HepG2 (cell line): Measurements from ENCODE around the gene GDPGP1. TPM values are rescaled to one million over a fixed set of nuclear protein-coding genes. Genes with fewer than 3 reads are reported as not detected.
A peak's percentile ranks its signal among the peaks of the same experiment; 100 is the strongest.

ENCODE experiments used
- ATAD3A ChIP-seq: sonication (generic); formaldehyde crosslinking; IDR thresholded peaks from 2 replicates; pipeline ENCODE4 v1.4.0; 2020; ENCODE audit warnings: missing genetic modification reagents
- ATRX ChIP-seq: sonication (generic); formaldehyde crosslinking; IDR thresholded peaks from 2 replicates; pipeline ENCODE4 v1.4.0; 2020; ENCODE audit warnings: missing genetic modification reagents, borderline replicate concordance
- CAMTA2 ChIP-seq: sonication (generic); formaldehyde crosslinking; IDR thresholded peaks from 2 replicates; pipeline ENCODE4 v1.4.0; 2020; ENCODE audit warnings: mild to moderate bottlenecking, missing genetic modification reagents, borderline replicate concordance
- ELF4 ChIP-seq: sonication (generic); formaldehyde crosslinking; IDR thresholded peaks from 2 replicates; pipeline ENCODE4 v1.5.0; 2020; ENCODE audit warnings: missing genetic modification reagents, mild to moderate bottlenecking, moderate library complexity, borderline replicate concordance
- ESRRA ChIP-seq: sonication (generic); formaldehyde crosslinking; IDR thresholded peaks from 2 replicates; pipeline ENCODE4 v1.5.1; 2020; ENCODE audit warnings: mild to moderate bottlenecking, low read depth, missing genetic modification reagents
- FOXK1 ChIP-seq: sonication (generic); formaldehyde crosslinking; IDR thresholded peaks from 2 replicates; pipeline ENCODE4 v1.4.0; 2020; ENCODE audit warnings: low read depth, missing genetic modification reagents, borderline replicate concordance
- KLF16 ChIP-seq, 2 experiments: sonication (generic) in 1 of 2; formaldehyde crosslinking in 1 of 2; IDR thresholded peaks; 2 replicates each; pipeline versions ENCODE4 v1.6.1 to v1.8.0; 2016 to 2023; ENCODE audit warnings: missing genetic modification reagents in 2 of 2, missing compliant biosample characterization in 1 of 2
- MTF1 ChIP-seq: sonication (generic); formaldehyde crosslinking; IDR thresholded peaks from 2 replicates; pipeline ENCODE4 v1.5.0; 2020; ENCODE audit warnings: missing genetic modification reagents
- NCOA1 ChIP-seq: sonication (generic); formaldehyde crosslinking; IDR thresholded peaks from 2 replicates; pipeline ENCODE4 v1.9.0; 2021; ENCODE audit warnings: missing genetic modification reagents
- NR1H2 ChIP-seq: sonication (generic); formaldehyde crosslinking; IDR thresholded peaks from 2 replicates; pipeline ENCODE4 v1.8.1; 2022; ENCODE audit warnings: low read depth, missing genetic modification reagents, borderline replicate concordance
- PHF20 ChIP-seq: sonication (generic); formaldehyde crosslinking; IDR thresholded peaks from 2 replicates; pipeline ENCODE4 v1.5.0; 2020; ENCODE audit warnings: mild to moderate bottlenecking, missing genetic modification reagents
- SATB2 ChIP-seq: sonication (generic); formaldehyde crosslinking; IDR thresholded peaks from 2 replicates; pipeline ENCODE4 v1.5.0; 2020; ENCODE audit warnings: missing genetic modification reagents
- SPEN ChIP-seq: sonication (generic); formaldehyde crosslinking; IDR thresholded peaks from 2 replicates; pipeline ENCODE4 v1.5.1; 2020; ENCODE audit warnings: low read depth, mild to moderate bottlenecking, missing genetic modification reagents
- ZNF124 ChIP-seq: sonication (generic); formaldehyde crosslinking; IDR thresholded peaks from 2 replicates; pipeline ENCODE4 v1.4.0; 2020; ENCODE audit warnings: missing genetic modification reagents
- ZNF142 ChIP-seq: sonication (generic); formaldehyde crosslinking; IDR thresholded peaks from 2 replicates; pipeline ENCODE4 v1.4.0; 2020; ENCODE audit warnings: missing genetic modification reagents
- ZNF20 ChIP-seq: sonication (generic); formaldehyde crosslinking; IDR thresholded peaks from 2 replicates; pipeline ENCODE4 v1.4.0; 2020; ENCODE audit warnings: mild to moderate bottlenecking, moderate library complexity, missing genetic modification reagents
- ZNF292 ChIP-seq: sonication (generic); formaldehyde crosslinking; IDR thresholded peaks from 2 replicates; pipeline ENCODE4 v1.8.1; 2022; ENCODE audit warnings: mild to moderate bottlenecking, low read depth, missing genetic modification reagents, borderline replicate concordance
- ZSCAN9 ChIP-seq: IDR thresholded peaks from 2 replicates; pipeline ENCODE4 v1.6.1; 2016; ENCODE audit warnings: borderline replicate concordance
- polyA plus RNA-seq, 8 experiments: library from polyadenylated mRNA; depleted of rRNA in 3 of 8; stranded (reverse) in 7 of 8; unstranded in 1 of 8; fragments of >200 nt; fragmentation: Illumina TruSeq in 4 of 8; extraction: Trizol in 4 of 8; gene quantifications; 2 replicates each; pipeline versions ENCODE4 v1.2.1 to v1.2.3, GENCODE V29; 2011 to 2016; ENCODE audit warnings: low read depth in 4 of 8, missing spikeins in 1 of 8, mixed read lengths in 1 of 8; ENCODE audit not compliant: insufficient read depth in 1 of 8
- total RNA-seq, 5 experiments: library from RNA; depleted of rRNA; stranded (reverse); fragments of >200 nt; fragmentation: Illumina TruSeq; extraction: Trizol; gene quantifications; 2 replicates each; pipeline ENCODE4 v1.2.3, GENCODE V29; 2016; ENCODE audit warnings: low read depth in 1 of 5
- TF ChIP-seq, protein P1 (sequence below), 2 experiments: sonication (generic) in 1 of 2; formaldehyde crosslinking in 1 of 2; IDR thresholded peaks; 2 replicates each; pipeline versions ENCODE4 v1.4.0 to v1.6.1; 2016 to 2020; ENCODE audit warnings: borderline replicate concordance in 1 of 2, low read depth in 1 of 2, mild to moderate bottlenecking in 1 of 2, missing genetic modification reagents in 1 of 2

GDPGP1 gene
- total and polyA plus RNA-seq, 2 of the 13 experiments (the other 11 are each of a cell fraction or from before 2014, with no cell fraction given): 1.5 to 4.3 TPM

DNA sequence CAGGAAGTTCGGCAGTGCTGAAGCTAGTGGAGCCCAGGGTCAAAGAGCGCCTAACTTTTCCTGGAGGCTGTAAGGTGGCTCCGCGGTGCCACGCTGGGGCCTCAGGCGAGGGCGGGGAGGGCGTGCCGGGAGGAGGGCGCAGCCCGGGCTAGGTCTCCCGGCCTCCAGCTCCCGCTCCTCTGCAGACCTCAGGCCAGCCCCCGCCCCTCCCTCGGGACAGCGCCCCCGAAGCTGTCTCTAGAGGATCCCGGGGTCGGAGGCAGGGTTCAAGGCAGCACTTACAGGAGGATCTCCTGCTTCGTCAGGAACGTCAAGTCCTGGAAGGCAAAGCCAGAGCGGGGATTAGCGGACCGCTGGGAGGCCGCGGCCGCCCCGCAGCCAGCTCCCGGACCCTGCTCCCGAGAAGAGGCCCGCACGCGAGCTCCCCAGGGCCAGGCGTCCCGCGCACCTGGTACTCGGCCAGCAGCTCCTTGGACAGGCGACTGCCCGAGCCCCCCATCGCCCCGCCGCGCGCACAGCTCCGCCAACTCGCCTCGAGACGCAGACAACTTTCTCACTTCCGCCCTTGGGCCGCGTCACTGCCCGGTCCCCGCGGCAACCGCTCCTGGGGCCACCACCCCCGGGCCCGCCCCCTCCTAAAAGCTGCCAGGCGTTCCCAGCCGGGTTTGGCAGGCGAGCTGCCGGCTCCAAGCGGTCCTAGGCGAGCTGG lies 468 bp upstream of the GDPGP1 start, which contains the start of gene CIB1 (continued):
- peak; percentile 43; the same call in 1 of the 2 replicates for TF ChIP-seq ZNF142 (CRISPR knock-in tag)
- no peak; a peak in 1 of 4 replicates for TF ChIP-seq KLF16 (CRISPR knock-in tag; IDR thresholded peaks at IDR 0.05)
- TF ChIP-seq, protein P1, sequence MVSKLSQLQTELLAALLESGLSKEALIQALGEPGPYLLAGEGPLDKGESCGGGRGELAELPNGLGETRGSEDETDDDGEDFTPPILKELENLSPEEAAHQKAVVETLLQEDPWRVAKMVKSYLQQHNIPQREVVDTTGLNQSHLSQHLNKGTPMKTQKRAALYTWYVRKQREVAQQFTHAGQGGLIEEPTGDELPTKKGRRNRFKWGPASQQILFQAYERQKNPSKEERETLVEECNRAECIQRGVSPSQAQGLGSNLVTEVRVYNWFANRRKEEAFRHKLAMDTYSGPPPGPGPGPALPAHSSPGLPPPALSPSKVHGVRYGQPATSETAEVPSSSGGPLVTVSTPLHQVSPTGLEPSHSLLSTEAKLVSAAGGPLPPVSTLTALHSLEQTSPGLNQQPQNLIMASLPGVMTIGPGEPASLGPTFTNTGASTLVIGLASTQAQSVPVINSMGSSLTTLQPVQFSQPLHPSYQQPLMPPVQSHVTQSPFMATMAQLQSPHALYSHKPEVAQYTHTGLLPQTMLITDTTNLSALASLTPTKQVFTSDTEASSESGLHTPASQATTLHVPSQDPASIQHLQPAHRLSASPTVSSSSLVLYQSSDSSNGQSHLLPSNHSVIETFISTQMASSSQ (IDR thresholded peaks at IDR 0.05; ENCODE audit: low read depth): no peak
- TF ChIP-seq, protein P1 (CRISPR knock-in tag; IDR thresholded peaks at IDR 0.05; ENCODE audit: borderline replicate concordance): peak; percentile 32; the same call in 1 of the 2 replicates
- TF ChIP-seq NR1H2 (CRISPR knock-in tag): no peak
- TF ChIP-seq PHF20 (CRISPR knock-in tag): no peak; the same call in 1 of the 2 replicates
- peak; percentile 16; the same call in 1 of the 2 replicates for TF ChIP-seq SPEN
- TF ChIP-seq ZSCAN9 (CRISPR knock-in tag): peak; percentile 8; the same call in 1 of the 2 replicates
- no peak for TF ChIP-seq ATAD3A
- no peak for TF ChIP-seq FOXK1 (CRISPR knock-in tag)
- TF ChIP-seq ZNF292: no peak
- peak; percentile 70; the same call in 1 of the 2 replicates for TF ChIP-seq ELF4 (CRISPR knock-in tag)
- TF ChIP-seq ZNF124: no peak; the same call in 1 of the 2 replicates
- no peak for TF ChIP-seq CAMTA2 (CRISPR knock-in tag)
- TF ChIP-seq ESRRA: 0 out of 2 replicates have a peak, but pooled peaks have one; percentile 39
- 0 out of 2 replicates have a peak, but pooled peaks have one; percentile 19 for TF ChIP-seq SATB2 (CRISPR knock-in tag)
- no peak for TF ChIP-seq MTF1 (CRISPR knock-in tag)
- 0 out of 2 replicates have a peak, but pooled peaks have one; percentile 78 for TF ChIP-seq ZNF20 (CRISPR knock-in tag)
- no peak for TF ChIP-seq ATRX (CRISPR knock-in tag)
- TF ChIP-seq NCOA1: 0 out of 2 replicates have a peak, but pooled peaks have one; percentile 66
